Left ventricle myocardium superior (tissue), 1 donor: ENCODE measurements around the gene MMS22L. TPM values are rescaled to one million over a fixed set of nuclear protein-coding genes. Genes with fewer than 3 reads are reported as not detected.

Source experiments
- ATAC-seq: fragments of 200-7000 bp; cut with Tn5 transposase; one replicate; pipeline ENCODE4 v1.9.1; 2020; ENCODE audit warnings: mild to moderate bottlenecking, moderate library complexity
- DNase-seq: peaks from one replicate; pipeline ENCODE4 v3.0.0-alpha.2; 2020
- intact Hi-C: fragments of 100-400 bp; cut with micrococcal nuclease; formaldehyde crosslinking; loops from one replicate; pipeline ENCODE4 v1.11.0; 2022
- total RNA-seq: library from RNA; stranded (reverse); fragmentation: NEBNext Ultra II Directional; extraction: Animal tissue kit (Norgen Biotek cat#: 25700); gene quantifications from one replicate; pipeline ENCODE4 v1.2.1, GENCODE V29; 2021
- donor health status: DM: no; HTN: yes; CAD: no; lungs with severe emphysema.

MMS22L gene
- total RNA-seq, 1 donor from 2014 or later = 3.3 TPM

GRCh38 chr6:97151601-97152000 is 131.4 kb downstream of the MMS22L start:
- ATAC-seq (no peak), DNase-seq (no peak)
- intact Hi-C loops = no loop called here

- DNase-seq (no peak), ATAC-seq (no peak)
- intact Hi-C loops = no loop called here
These were observed 132.1 kb downstream of the MMS22L start for GRCh38 chr6:97150932-97151331.

GRCh38 chr6:97147421-97147820 is 135.6 kb downstream of the MMS22L start:
- DNase-seq (no peak), ATAC-seq (no peak)
- intact Hi-C loops = no loop called here

- ATAC-seq = no peak
- no peak for DNase-seq
- intact Hi-C loops = no loop called here
These were observed 137.3 kb downstream of the MMS22L start for GRCh38 chr6:97145691-97146090.

GRCh38 chr6:97141756-97142155 is 141.3 kb downstream of the MMS22L start:
- no peak for DNase-seq
- intact Hi-C loops = no loop called here
- ATAC-seq = no peak

GRCh38 chr6:97138581-97138980 is 144.4 kb downstream of the MMS22L start:
- intact Hi-C loops = no loop called here
- ATAC-seq = no peak
- no peak for DNase-seq

GRCh38 chr6:97136626-97137358 is 146.2 kb downstream of the MMS22L start:
- DNase-seq (no peak), ATAC-seq (no peak)
- intact Hi-C loops = no loop called here

- ATAC-seq (no peak), DNase-seq (no peak)
- intact Hi-C loops = no loop called here
These were observed 149.9 kb downstream of the MMS22L start for GRCh38 chr6:97133067-97133466.

- no peak for ATAC-seq
- DNase-seq = no peak
- intact Hi-C loops = no loop called here
These were observed 153.9 kb downstream of the MMS22L start for GRCh38 chr6:97129106-97129505.

GRCh38 chr6:97128507-97128906 is 154.5 kb downstream of the MMS22L start:
- DNase-seq (no peak), ATAC-seq (no peak)
- intact Hi-C loops = no loop called here

GRCh38 chr6:97123652-97124051 is 159.4 kb downstream of the MMS22L start:
- ATAC-seq = no peak
- intact Hi-C loops = no loop called here

GRCh38 chr6:97123112-97123511 is 159.9 kb downstream of the MMS22L start:
- intact Hi-C loops = no loop called here
- DNase-seq (no peak), ATAC-seq (no peak)

More at GRCh38 chr6:97123652-97124051, 159.4 kb downstream of the MMS22L start:
- DNase-seq = no peak

- intact Hi-C loops = no loop called here
- DNase-seq (no peak), ATAC-seq (no peak)
These were observed 162.5 kb downstream of the MMS22L start for GRCh38 chr6:97120511-97120910.

- ATAC-seq (no peak), DNase-seq (no peak)
- intact Hi-C loops = no loop called here
These were observed 168.4 kb downstream of the MMS22L start for GRCh38 chr6:97114645-97115044.

GRCh38 chr6:97113170-97113569 is 169.8 kb downstream of the MMS22L start:
- intact Hi-C loops = no loop called here
- DNase-seq (no peak), ATAC-seq (no peak)

GRCh38 chr6:97111243-97111642 is 171.8 kb downstream of the MMS22L start:
- intact Hi-C loops = no loop called here
- ATAC-seq (no peak), DNase-seq (no peak)

- ATAC-seq = no peak
- intact Hi-C loops = no loop called here
These were observed 172.4 kb downstream of the MMS22L start for GRCh38 chr6:97110626-97111025.

GRCh38 chr6:97110149-97110548 is 172.9 kb downstream of the MMS22L start:
- ATAC-seq (no peak), DNase-seq (no peak)
- intact Hi-C loops = no loop called here

More at GRCh38 chr6:97110626-97111025, 172.4 kb downstream of the MMS22L start:
- DNase-seq = no peak

- DNase-seq (no peak), ATAC-seq (no peak)
- intact Hi-C loops = no loop called here
These were observed 173.6 kb downstream of the MMS22L start for GRCh38 chr6:97109444-97109843.

GRCh38 chr6:97102145-97102790 is 180.7 kb downstream of the MMS22L start:
- intact Hi-C loops = no loop called here
- DNase-seq = no peak
- no peak for ATAC-seq

GRCh38 chr6:97100696-97101095 is 182.3 kb downstream of the MMS22L start:
- intact Hi-C loops = no loop called here
- DNase-seq = no peak
- no peak for ATAC-seq
